ENCODE results near the gene UGT1A9.
"Not testable (repeated sequence)": the region's sequence is repeated elsewhere in the genome, so short reads cannot be mapped to it uniquely, and the experiment has no call there.

UGT1A9 gene

DNA sequence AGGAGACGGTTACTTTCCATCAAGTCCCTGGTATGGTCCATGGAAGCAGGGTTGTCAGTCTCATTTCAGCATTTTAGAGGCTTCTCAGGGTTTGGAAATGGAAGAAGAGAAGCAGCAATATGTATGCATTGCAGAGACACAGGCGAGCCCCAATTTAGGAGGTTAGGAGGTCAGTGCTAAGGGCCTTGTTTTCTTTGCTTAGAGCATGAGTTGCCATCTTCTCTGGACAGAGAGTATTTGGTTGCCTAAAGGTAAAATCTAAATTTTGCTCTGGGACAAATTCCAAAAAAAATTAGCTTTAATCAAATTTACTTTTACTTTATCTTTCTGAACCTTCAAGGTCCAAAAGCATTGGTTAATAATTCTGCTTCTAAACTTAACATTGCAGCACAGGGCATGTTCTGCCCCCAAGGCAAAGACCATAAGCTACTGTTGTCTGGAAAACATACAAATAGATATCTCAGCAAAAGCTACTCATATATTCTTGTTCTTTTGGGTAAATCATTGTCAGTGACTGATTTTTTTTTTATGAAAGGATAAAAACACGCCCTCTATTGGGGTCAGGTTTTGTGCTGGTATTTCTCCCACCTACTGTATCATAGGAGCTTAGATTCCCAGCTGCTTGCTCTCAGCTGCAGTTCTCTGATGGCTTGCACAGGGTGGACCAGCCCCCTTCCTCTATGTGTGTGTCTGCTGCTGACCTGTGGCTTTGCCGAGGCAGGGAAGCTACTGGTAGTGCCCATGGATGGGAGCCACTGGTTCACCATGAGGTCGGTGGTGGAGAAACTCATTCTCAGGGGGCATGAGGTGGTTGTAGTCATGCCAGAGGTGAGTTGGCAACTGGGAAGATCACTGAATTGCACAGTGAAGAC is at the start of gene UGT1A9:
Gene UGT1A9 (plus strand): TSS at position 609 of the 872 bp plus-strand sequence. CDS start 37 bp downstream, at position 646.
- Histone ChIP-seq H3K9me3 (no peaks in the 10 kb centered on the region), H3K4me2 (no peak within 1 kb of the TSS), H3K9ac (no peak within 1 kb of the TSS), H4K20me1 (no peaks in the 10 kb centered on the region), H3K27me3 (no peaks in the 10 kb centered on the region), H3K4me3 (no peak within 1 kb of the TSS), H3K4me1 (no peaks in the 10 kb centered on the region), H3K27ac (no peak within 1 kb of the TSS), H3K36me3 (no peaks in the 10 kb centered on the region)
- no peak for TF ChIP-seq Cebpa-rat (IDR thresholded peaks at IDR 0.05)

DNA sequence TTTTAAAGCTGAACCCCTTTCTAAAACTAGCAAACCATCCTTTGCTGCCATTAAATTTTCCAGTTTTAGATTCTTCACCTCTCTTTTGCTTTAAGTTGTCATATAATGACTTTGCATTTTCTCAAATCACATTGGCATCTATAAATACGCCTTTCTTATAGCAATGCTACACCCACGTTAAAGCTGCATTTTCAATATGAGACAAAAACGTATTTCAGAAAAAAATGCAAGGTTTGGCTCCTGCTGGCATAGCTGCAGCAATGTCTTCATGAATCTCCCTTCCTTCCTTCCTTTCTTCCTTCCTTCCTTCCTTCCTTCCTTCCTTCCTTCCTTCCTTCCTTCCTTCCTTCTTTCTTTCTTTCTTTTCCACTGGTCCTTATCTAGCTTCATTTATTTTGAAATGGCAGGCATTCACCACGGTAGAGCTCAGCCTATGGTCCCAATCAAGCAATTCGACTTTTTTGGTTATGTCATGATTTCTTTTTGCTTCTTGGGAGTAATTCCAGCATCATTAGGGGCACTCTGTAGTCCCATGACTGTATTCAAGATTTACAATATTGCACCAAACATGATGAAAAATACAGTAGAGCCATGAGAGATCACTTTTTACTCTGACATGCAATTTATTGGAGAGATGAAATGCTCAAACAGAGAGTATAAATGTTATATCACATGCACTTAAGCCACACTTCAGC is 44.2 kb upstream of the UGT1A9 start:
- no peaks in the 10 kb centered on the region for H4K20me1 ChIP-seq
- H3K36me3 ChIP-seq: no peaks in the 10 kb centered on the region
- no peak overlapping the region for H3K9ac ChIP-seq

DNA sequence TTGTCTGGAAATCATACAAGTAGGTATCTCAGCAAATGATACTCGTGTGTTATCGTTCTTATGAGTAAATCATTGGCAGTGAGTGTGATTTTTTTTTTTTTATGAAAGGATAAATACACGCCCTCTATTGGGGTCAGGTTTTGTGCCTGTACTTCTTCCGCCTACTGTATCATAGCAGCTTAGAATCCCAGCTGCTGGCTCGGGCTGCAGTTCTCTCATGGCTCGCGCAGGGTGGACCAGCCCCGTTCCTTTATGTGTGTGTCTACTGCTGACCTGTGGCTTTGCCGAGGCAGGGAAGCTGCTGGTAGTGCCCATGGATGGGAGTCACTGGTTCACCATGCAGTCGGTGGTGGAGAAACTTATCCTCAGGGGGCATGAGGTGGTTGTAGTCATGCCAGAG is 35.4 kb upstream of the UGT1A9 start, which contains the start of gene UGT1A10:
Gene UGT1A10 (plus strand): TSS at position 143 of the 400 bp plus-strand sequence. CDS start 75 bp downstream, at position 218.
- not testable (repeated sequence) for H3K4me3 ChIP-seq, H3K4me2 ChIP-seq, H3K9me3 ChIP-seq, H4K20me1 ChIP-seq, H3K9ac ChIP-seq, H3K36me3 ChIP-seq, H3K27me3 ChIP-seq, H3K27ac ChIP-seq, H3K4me1 ChIP-seq

More for the DNA sequence above, 44.2 kb upstream of the UGT1A9 start:
- Histone ChIP-seq H3K27ac (no peak overlapping the region), H3K27me3 (no peaks in the 10 kb centered on the region), H3K4me1 (no peaks in the 10 kb centered on the region), H3K4me3 (no peak overlapping the region), H3K9me3 (0 out of 2 replicates have a peak, but pooled peaks cover 9% of the 10 kb centered on the region), H3K4me2 (no peak overlapping the region)
- no peak for TF ChIP-seq Cebpa-rat (IDR thresholded peaks at IDR 0.05)

DNA sequence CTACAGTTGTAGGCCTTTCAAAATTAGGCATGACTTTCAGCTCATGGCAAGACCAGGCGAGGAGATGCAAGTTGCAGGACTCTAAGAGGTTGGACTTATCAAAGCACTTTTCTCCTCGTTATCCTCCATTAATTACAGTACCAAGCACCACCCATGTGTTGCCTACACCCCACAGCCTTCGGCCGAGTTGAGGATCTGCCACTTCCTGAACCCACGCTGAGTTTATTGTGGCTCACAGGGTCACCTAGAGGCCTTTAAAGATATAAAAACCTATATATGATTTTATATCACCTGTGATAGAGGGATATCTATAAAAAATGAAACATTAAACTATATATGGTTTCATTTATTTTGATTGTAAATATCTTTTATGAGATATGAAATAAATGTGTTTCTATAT is 32.9 kb upstream of the UGT1A9 start:
- no peak for TF ChIP-seq Cebpa-rat (IDR thresholded peaks at IDR 0.05)
- Histone ChIP-seq H3K27ac (no peak overlapping the region), H3K9me3 (peaks cover 19% of the 10 kb centered on the region), H3K36me3 (no peaks in the 10 kb centered on the region), H3K4me3 (no peak overlapping the region), H3K27me3 (no peaks in the 10 kb centered on the region), H3K9ac (no peak overlapping the region), H4K20me1 (no peaks in the 10 kb centered on the region), H3K4me2 (no peak overlapping the region), H3K4me1 (no peaks in the 10 kb centered on the region)

DNA sequence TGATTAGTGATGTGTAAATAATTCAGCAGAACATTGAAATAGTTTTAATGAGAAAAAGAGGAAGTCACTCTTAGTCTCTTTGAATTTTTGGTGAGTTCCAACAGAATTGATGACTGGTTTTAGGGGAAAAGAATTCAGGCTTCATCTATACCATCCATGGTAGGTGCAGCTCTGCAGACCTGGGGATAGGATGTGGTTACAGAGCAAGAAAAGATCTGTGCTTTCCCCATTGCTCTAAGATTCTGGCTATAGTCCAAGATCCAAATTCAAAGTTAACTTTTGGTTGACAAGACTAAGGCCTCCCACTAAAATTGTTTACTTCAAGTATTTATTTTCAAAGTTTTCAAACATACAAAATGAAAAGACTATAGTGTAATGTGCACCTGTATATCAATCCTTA is 31.8 kb upstream of the UGT1A9 start:
- Histone ChIP-seq H3K36me3 (no peaks in the 10 kb centered on the region), H3K27ac (no peak overlapping the region), H3K4me2 (no peak overlapping the region), H3K27me3 (no peaks in the 10 kb centered on the region), H3K4me3 (no peak overlapping the region), H3K4me1 (no peaks in the 10 kb centered on the region), H4K20me1 (no peaks in the 10 kb centered on the region), H3K9me3 (peaks cover 28% of the 10 kb centered on the region), H3K9ac (no peak overlapping the region)
- no peak for TF ChIP-seq Cebpa-rat (IDR thresholded peaks at IDR 0.05)

DNA sequence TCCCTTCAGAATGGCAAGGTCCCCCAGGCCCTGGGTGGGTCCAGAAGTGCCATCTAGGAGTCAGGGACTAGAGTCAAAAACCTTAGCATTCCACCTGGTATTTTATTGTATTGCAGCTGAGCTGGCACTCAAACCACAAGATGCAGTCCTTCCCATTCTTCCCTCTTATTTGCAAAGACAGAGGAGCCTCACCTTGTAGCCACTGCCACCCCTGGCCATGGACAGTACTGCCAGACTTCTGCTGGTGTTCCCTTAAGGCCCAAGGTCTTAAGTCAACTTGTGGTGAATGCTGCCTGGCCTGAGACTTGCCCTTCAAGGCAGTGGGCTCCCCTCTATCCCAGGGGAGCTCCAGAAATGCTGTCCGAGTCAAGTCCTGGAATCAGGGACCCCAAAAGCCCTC is 28.6 kb upstream of the UGT1A9 start:
- H3K36me3 ChIP-seq: no peaks in the 10 kb centered on the region
- H3K4me1 ChIP-seq: no peaks in the 10 kb centered on the region
- no peak for TF ChIP-seq Cebpa-rat (IDR thresholded peaks at IDR 0.05)
- H3K9me3 ChIP-seq: peaks cover 56% of the 10 kb centered on the region
- H3K4me2 ChIP-seq: no peak overlapping the region
- H4K20me1 ChIP-seq: no peaks in the 10 kb centered on the region
- no peak overlapping the region for H3K4me3 ChIP-seq
- no peaks in the 10 kb centered on the region for H3K27me3 ChIP-seq
- H3K27ac ChIP-seq: no peak overlapping the region
- H3K9ac ChIP-seq: no peak overlapping the region

DNA sequence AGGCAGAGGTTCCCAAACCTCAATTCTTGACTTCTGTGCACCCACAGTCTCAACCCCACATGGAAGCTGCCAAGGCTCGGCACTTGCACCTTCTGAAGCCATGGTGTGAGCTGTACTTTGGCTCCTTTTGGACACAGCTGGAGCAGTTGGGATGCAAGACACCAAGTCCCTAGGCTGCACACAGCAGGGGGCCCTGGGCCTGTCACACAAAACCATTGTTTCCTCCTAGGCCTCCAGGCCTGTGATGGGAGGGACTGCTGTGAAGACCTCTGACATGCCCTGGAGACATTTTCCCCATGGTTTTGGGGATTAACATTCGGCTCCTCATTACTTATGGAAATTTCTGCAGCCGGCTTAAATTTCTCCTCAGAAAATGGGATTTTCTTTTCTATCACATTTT is 25.7 kb upstream of the UGT1A9 start:
- H3K9ac ChIP-seq, H3K27me3 ChIP-seq, H4K20me1 ChIP-seq, H3K4me3 ChIP-seq, H3K4me2 ChIP-seq, H3K27ac ChIP-seq, H3K4me1 ChIP-seq, H3K36me3 ChIP-seq: not testable (repeated sequence)
- H3K9me3 ChIP-seq: peaks cover 56% of the 10 kb centered on the region

DNA sequence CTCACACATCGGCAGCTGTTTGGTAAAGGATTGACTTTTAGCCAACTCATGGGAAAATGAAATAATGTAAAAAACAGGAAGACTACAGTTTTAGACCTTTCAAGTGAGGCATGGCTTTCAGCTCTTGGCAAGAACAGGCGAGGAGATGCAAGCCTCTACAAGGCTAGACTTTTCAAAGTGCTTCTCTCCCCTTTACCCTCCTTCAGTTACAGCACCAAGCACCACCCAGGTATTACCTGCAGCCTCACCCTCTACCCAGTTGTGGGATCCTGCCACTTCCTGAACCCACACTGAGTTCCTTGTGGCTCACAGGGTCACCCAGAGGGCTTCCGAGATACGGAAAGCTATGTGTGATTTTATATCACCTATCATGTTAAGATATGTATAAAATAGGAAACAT is 20.7 kb upstream of the UGT1A9 start:
- Histone ChIP-seq H3K36me3 (no peaks in the 10 kb centered on the region), H3K9me3 (peaks cover 16% of the 10 kb centered on the region), H3K4me3 (no peak overlapping the region), H4K20me1 (no peaks in the 10 kb centered on the region), H3K27me3 (no peaks in the 10 kb centered on the region), H3K9ac (no peak overlapping the region), H3K4me2 (no peak overlapping the region), H3K4me1 (no peaks in the 10 kb centered on the region), H3K27ac (no peak overlapping the region)
- TF ChIP-seq Cebpa-rat (IDR thresholded peaks at IDR 0.05): no peak

DNA sequence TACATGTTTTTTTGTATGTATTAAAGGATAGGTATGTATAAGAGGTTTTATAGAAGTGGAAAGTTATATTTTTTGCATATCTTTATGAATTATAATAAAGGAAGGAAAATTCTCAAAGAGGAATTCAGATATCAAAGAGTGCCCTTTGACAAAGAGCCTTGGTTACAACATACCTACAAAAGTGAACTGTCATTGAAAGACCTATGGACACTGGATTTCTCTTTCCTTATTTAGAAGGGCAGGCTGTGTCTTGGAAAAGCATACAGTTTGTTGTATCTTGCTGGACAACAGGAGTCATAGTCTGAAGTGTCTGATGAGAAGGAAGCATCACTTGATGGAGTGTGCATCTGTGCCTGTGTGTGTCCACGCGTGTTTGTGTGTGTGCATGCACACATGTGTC is 20.3 kb upstream of the UGT1A9 start:
- H3K36me3 ChIP-seq: no peaks in the 10 kb centered on the region
- H3K9me3 ChIP-seq: peaks cover 12% of the 10 kb centered on the region
- H3K27me3 ChIP-seq: no peaks in the 10 kb centered on the region
- no peak overlapping the region for H3K9ac ChIP-seq
- TF ChIP-seq Cebpa-rat (IDR thresholded peaks at IDR 0.05): no peak
- H3K4me3 ChIP-seq: no peak overlapping the region
- no peaks in the 10 kb centered on the region for H3K4me1 ChIP-seq
- no peaks in the 10 kb centered on the region for H4K20me1 ChIP-seq
- H3K4me2 ChIP-seq: no peak overlapping the region
- H3K27ac ChIP-seq: no peak overlapping the region

DNA sequence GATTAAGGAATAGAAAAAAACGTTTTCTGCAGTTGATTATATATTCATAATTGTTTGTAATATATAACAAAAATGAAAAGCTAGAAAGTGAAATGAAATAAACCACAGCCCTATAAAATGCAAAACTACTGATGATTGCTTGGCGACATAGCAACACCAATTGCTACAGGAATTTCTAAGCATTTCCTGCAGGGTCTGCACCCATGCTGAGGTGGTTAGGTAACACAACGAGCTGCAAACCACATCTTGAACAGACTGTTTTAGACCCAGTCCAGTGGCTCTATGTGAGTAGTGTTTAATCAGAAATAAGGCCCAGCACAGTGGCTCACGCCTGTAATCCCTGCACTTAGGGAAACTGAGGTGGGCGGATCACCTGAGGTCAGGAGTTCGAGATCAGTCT is 17.2 kb upstream of the UGT1A9 start:
- Histone ChIP-seq H3K4me3 (no peak overlapping the region), H3K27me3 (no peaks in the 10 kb centered on the region), H3K9ac (no peak overlapping the region), H4K20me1 (no peaks in the 10 kb centered on the region), H3K9me3 (no peaks in the 10 kb centered on the region), H3K27ac (no peak overlapping the region), H3K4me1 (no peaks in the 10 kb centered on the region), H3K36me3 (no peaks in the 10 kb centered on the region), H3K4me2 (no peak overlapping the region)
- no peak for TF ChIP-seq Cebpa-rat (IDR thresholded peaks at IDR 0.05)
